Measurements from ENCODE around the gene KCNK10. TPM values are rescaled to one million over a fixed set of nuclear protein-coding genes. Genes with fewer than 3 reads are reported as not detected.

Gene KCNK10
- total RNA-seq, 1 donor, result not detected

- TF ChIP-seq CTCF (IDR thresholded peaks at IDR 0.05; ENCODE audit: insufficient read depth, low read length), result no peak
- no peak overlapping the region for H3K4me3 ChIP-seq (ENCODE audit: low read depth, low read length)
- DNase-seq (ENCODE audit: low read depth), result no peak
Measured at GRCh38 chr14:88333036-88333435, 10.0 kb upstream of the KCNK10 start.

- TF ChIP-seq CTCF (IDR thresholded peaks at IDR 0.05; ENCODE audit: insufficient read depth, low read length), result no peak
- no peak overlapping the region for H3K4me3 ChIP-seq (ENCODE audit: low read depth, low read length)
- DNase-seq (ENCODE audit: low read depth), result no peak
Measured at GRCh38 chr14:88327497-88327896, 4.4 kb upstream of the KCNK10 start.

GRCh38 chr14:88326352-88327103 lies 3.5 kb upstream of the KCNK10 start:
- no peak for TF ChIP-seq CTCF (IDR thresholded peaks at IDR 0.05; ENCODE audit: insufficient read depth, low read length)
- no peak overlapping the region for H3K4me3 ChIP-seq (ENCODE audit: low read depth, low read length)
- DNase-seq (ENCODE audit: low read depth), result no peak

GRCh38 chr14:88325883-88326282 lies 2.8 kb upstream of the KCNK10 start:
- no peak for TF ChIP-seq CTCF (IDR thresholded peaks at IDR 0.05; ENCODE audit: insufficient read depth, low read length)

GRCh38 chr14:88324930-88325329 lies 1.9 kb upstream of the KCNK10 start:
- DNase-seq (ENCODE audit: low read depth), result no peak
- TF ChIP-seq CTCF (IDR thresholded peaks at IDR 0.05; ENCODE audit: insufficient read depth, low read length), result no peak
- no peak overlapping the region for H3K4me3 ChIP-seq (ENCODE audit: low read depth, low read length)

More at GRCh38 chr14:88325883-88326282, 2.8 kb upstream of the KCNK10 start:
- no peak for DNase-seq (ENCODE audit: low read depth)
- H3K4me3 ChIP-seq (ENCODE audit: low read depth, low read length), result no peak overlapping the region

- H3K4me3 ChIP-seq (ENCODE audit: low read depth, low read length), result no peak overlapping the region
- no peak for DNase-seq (ENCODE audit: low read depth)
- TF ChIP-seq CTCF (IDR thresholded peaks at IDR 0.05; ENCODE audit: insufficient read depth, low read length), result no peak
Measured at GRCh38 chr14:88324491-88324890, 1.4 kb upstream of the KCNK10 start.
